Tibial artery (tissue), 4 donors: ENCODE data around the gene SMARCE1.
A peak's percentile ranks its signal among the peaks of the same experiment; 100 is the strongest.

Experiments used
- DNase-seq, 2 donors: peaks; one replicate each; pipeline ENCODE4 v3.0.0-alpha.2; 2019
- H3K27ac ChIP-seq, 2 donors: fragments of 200-600 bp; sonication (generic) in 1 of 2; 1 replicate in 1 of 2; 2 replicates in 1 of 2; pipeline ENCODE4 v1.5.1; 2018 to 2019; ENCODE audit warnings: mild to moderate bottlenecking in 1 of 2
- H3K27me3 ChIP-seq, 2 donors: fragments of 200-600 bp; sonication (generic) in 1 of 2; one replicate each; pipeline versions ENCODE4 v1.5.1 to v1.6.0; 2016 to 2019
- H3K36me3 ChIP-seq, 3 donors: fragments of 200-600 bp; sonication (generic) in 2 of 3; one replicate each; pipeline ENCODE4 v1.5.1; 2016 to 2019; ENCODE audit warnings: mild to moderate bottlenecking in 2 of 3
- H3K4me1 ChIP-seq, 4 donors: fragments of 200-600 bp; sonication (generic) in 2 of 4; 1 replicate in 3 of 4; 2 replicates in 1 of 4; pipeline ENCODE4 v1.5.1; 2016 to 2019
- H3K4me3 ChIP-seq, 2 donors: fragments of 200-600 bp; sonication (generic) in 1 of 2; 1 replicate in 1 of 2; 2 replicates in 1 of 2; pipeline ENCODE4 v1.5.1; 2018 to 2019; ENCODE audit warnings: mild to moderate bottlenecking in 2 of 2
- H3K9me3 ChIP-seq, 3 donors: fragments of 200-600 bp; sonication (generic) in 1 of 3; one replicate each; pipeline ENCODE4 v1.5.1; 2016 to 2019
- intact Hi-C: fragments of 100-400 bp; cut with DNase I; formaldehyde crosslinking; loops from one replicate; pipeline ENCODE4 v1.15.0; 2023; ENCODE audit warnings: low total_unique reads
- TF ChIP-seq, protein P1 (sequence below), 2 experiments: fragments of 200-600 bp in 1 of 2; fragments of 450-650 bp in 1 of 2; IDR thresholded peaks; one replicate each; pipeline ENCODE4 v1.5.1; 2017 to 2019; ENCODE audit warnings: antibody characterized with exemption in 2 of 2, mild to moderate bottlenecking in 1 of 2, moderate library complexity in 1 of 2

Gene SMARCE1

DNA sequence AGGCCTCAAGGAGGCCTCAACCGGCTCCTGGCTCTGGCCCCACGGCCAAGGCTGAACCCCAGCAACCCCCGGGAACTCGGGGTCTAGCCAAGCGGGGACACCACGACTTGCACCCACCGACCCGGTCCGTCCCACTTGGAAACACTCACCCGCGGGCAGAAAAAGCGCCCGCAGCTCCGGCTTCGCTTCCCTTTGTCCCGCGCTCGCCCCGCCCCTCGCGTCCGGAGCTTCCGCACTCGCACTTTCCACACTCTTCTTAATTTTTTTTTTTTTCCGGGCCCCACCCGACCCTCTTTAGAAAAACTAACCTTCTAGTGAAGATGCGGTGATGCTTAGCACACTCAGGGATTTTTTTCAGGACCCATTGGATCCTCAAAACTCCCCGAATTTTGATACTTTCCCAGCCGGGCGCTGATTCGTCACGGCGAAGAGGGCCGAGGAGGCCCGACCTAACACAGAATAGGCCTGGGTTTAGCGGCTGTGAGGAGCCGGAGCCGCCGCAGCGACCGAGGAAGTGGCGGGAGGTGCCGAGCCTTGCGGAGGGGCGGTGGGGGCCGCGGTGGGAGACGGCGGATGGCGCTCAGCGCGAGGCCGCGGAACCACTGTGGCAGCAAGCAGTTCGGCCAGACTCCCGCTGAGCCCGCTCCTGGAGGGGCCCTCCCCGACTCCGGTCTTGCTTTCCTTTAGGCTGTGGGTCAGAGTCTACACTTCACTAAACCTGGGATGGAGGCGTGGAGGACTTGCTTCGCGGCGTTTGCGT lies at the start of gene SMARCE1:
Gene SMARCE1, minus strand, starts transcription at position 195 of the 760 bp plus-strand sequence. CDS start 2,016 bp downstream, outside the sequence.
- peak; percentile 55 to 78 for DNase-seq
- Histone ChIP-seq H3K4me1 (peaks cover 0 to 31% (median 24%) of the 10 kb centered on the region in 4 donors), H3K27me3 (no peaks in the 10 kb centered on the region), H3K9me3 (no peaks in the 10 kb centered on the region), H3K4me3 (peak within 1 kb of the TSS; percentile 77), H3K27ac (peak within 1 kb of the TSS; percentile 93 to 98), H3K36me3 (peaks cover 0 to 24% (median 0%) of the 10 kb centered on the region in 3 donors)
- TF ChIP-seq, protein P1, sequence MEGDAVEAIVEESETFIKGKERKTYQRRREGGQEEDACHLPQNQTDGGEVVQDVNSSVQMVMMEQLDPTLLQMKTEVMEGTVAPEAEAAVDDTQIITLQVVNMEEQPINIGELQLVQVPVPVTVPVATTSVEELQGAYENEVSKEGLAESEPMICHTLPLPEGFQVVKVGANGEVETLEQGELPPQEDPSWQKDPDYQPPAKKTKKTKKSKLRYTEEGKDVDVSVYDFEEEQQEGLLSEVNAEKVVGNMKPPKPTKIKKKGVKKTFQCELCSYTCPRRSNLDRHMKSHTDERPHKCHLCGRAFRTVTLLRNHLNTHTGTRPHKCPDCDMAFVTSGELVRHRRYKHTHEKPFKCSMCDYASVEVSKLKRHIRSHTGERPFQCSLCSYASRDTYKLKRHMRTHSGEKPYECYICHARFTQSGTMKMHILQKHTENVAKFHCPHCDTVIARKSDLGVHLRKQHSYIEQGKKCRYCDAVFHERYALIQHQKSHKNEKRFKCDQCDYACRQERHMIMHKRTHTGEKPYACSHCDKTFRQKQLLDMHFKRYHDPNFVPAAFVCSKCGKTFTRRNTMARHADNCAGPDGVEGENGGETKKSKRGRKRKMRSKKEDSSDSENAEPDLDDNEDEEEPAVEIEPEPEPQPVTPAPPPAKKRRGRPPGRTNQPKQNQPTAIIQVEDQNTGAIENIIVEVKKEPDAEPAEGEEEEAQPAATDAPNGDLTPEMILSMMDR (IDR thresholded peaks at IDR 0.05), result no peak
- intact Hi-C loops, result no loop called here

DNA sequence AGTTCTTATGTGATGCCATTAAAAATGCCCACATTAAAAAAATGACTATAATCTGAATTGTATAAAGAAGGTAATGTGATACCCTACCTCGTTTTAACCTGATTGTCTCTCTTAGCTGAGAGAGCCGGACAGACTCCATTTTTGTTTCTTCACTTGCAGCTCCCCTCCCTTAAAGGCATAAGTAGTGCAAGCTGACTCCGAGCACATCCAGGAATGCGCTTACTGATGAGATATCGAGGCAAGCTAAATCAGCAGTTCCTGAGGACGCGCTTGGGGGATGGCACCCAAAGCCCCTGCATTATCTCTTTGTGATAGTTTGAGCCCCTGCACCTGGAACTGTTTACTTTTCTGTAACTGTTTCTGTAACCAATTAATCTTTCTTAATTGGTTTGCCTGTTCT lies 49.7 kb upstream of the SMARCE1 start:
- DNase-seq, result no peak
- H3K9me3 ChIP-seq, result no peaks in the 10 kb centered on the region
- peaks cover 0 to 27% of the 10 kb centered on the region in 2 donors for H3K27me3 ChIP-seq
- no peak overlapping the region for H3K4me3 ChIP-seq
- H3K27ac ChIP-seq, result no peak overlapping the region
- no peaks in the 10 kb centered on the region for H3K36me3 ChIP-seq
- TF ChIP-seq, protein P1 (IDR thresholded peaks at IDR 0.05), result no peak
- intact Hi-C loops, result no loop called here
- peaks cover 0 to 8% (median 0%) of the 10 kb centered on the region in 4 donors for H3K4me1 ChIP-seq

DNA sequence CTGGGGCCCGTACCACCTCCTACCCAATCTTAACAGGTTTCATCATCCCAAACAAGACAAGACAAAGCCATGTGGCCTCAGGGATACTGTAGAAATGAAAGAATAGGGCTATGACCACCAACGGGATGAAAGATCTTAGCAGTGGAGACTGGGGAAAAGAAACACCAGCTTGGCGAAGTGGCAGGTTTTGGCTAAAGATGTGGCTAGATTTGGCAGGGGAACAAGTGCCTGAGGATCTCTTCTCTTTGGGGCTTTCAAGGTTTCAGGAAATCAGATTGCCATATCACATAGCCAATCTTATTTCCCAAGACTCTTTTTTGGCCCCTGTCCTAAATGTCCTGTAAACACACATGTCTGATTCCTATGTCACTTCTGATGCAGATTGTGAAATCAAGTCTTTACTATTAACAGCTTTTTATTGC lies 49.0 kb upstream of the SMARCE1 start:
- H3K9me3 ChIP-seq, result no peaks in the 10 kb centered on the region
- H3K36me3 ChIP-seq, result no peaks in the 10 kb centered on the region
- H3K27ac ChIP-seq, result no peak overlapping the region
- intact Hi-C loops, result no loop called here
- H3K4me3 ChIP-seq, result no peak overlapping the region
- peaks cover 0 to 8% (median 0%) of the 10 kb centered on the region in 4 donors for H3K4me1 ChIP-seq
- peaks cover 0 to 27% of the 10 kb centered on the region in 2 donors for H3K27me3 ChIP-seq
- no peak for DNase-seq
- TF ChIP-seq, protein P1 (IDR thresholded peaks at IDR 0.05), result no peak

DNA sequence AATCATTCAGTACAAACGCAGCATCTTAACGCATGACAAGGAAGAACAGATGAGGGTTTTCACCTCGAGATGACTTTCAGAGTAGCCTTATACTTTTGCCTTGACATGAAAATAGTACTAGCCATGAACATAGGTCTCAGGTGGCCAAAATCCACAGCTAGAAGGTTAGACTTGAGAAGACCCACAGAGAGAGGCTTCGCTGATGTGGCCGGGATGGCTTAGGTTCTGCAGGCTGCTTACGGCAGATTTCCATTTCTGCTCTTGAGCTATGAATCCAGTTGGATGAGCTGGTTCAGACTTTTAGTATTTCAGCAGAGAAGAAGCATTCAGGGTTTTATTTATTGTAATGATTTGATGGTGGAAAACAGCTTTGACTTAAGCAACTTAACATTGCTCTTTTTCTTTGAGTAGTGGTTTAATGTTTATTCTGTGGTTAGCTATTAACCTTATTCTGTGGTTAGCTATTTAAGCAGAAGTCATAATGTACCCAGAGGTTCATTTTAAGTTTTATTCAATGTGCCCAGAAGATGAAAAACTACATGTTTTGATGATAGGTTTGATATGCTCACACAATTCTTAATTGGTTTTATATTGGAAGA lies 48.4 kb upstream of the SMARCE1 start:
- Histone ChIP-seq H3K27me3 (peaks cover 0 to 27% of the 10 kb centered on the region in 2 donors), H3K36me3 (no peaks in the 10 kb centered on the region), H3K4me3 (no peak overlapping the region), H3K4me1 (peaks cover 0 to 8% (median 0%) of the 10 kb centered on the region in 4 donors), H3K9me3 (no peaks in the 10 kb centered on the region), H3K27ac (no peak overlapping the region)
- intact Hi-C loops, result no loop called here
- DNase-seq, result no peak
- TF ChIP-seq, protein P1 (IDR thresholded peaks at IDR 0.05), result no peak

DNA sequence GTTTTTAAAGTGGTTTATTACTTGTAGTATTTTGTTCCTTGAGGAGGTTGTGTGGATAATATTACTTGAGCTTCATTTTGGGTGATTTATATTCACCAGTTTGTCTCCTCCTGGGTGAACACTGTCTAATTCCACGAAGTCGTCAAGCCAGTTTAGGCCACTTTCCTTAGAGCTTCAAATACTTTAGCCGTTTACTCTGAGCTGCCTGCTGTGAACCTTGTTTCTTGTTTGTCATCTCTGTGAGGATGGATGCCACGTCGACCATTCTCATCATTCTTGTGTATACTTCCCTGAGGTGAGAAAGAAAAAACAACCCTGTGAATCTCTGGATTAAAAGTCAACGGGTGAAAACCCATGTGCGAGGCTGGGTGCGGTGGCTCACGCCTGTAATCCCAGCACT lies 47.0 kb upstream of the SMARCE1 start:
- no peak for DNase-seq
- peaks cover 0 to 2% (median 0%) of the 10 kb centered on the region in 4 donors for H3K4me1 ChIP-seq
- TF ChIP-seq, protein P1 (IDR thresholded peaks at IDR 0.05), result no peak
- H3K36me3 ChIP-seq, result no peaks in the 10 kb centered on the region
- H3K27ac ChIP-seq, result no peak overlapping the region
- no peaks in the 10 kb centered on the region for H3K9me3 ChIP-seq
- intact Hi-C loops, result no loop called here
- H3K4me3 ChIP-seq, result no peak overlapping the region
- peaks cover 0 to 27% of the 10 kb centered on the region in 2 donors for H3K27me3 ChIP-seq
